Keratinocyte (primary cell): Measurements from ENCODE around the gene MARCHF2.

Experiments
- EZH2 ChIP-seq: IDR thresholded peaks from one replicate; pipeline ENCODE4 v1.6.1; 2012; ENCODE audit warnings: inconsistent platforms, mild to moderate bottlenecking, low read length, moderate library complexity
- TF ChIP-seq, protein P1 (sequence below), 3 experiments: IDR thresholded peaks in 1 of 3; conservative IDR thresholded peaks in 1 of 3; optimal IDR thresholded peaks in 1 of 3; 2 replicates in 2 of 3; 3 replicates in 1 of 3; pipeline versions ENCODE3 to v1.5.1; 2011; ENCODE audit warnings: low read length in 3 of 3, mild to moderate bottlenecking in 3 of 3, moderate library complexity in 2 of 3, control low read depth in 1 of 3, inconsistent platforms in 1 of 3; ENCODE audit not compliant: insufficient read depth in 2 of 3; ENCODE audit errors: extremely low read depth in 1 of 3

GRCh38 chr19:8452446-8453123, 39.5 kb downstream of the MARCHF2 start:
- TF ChIP-seq EZH2, result no peak
- TF ChIP-seq, protein P1, sequence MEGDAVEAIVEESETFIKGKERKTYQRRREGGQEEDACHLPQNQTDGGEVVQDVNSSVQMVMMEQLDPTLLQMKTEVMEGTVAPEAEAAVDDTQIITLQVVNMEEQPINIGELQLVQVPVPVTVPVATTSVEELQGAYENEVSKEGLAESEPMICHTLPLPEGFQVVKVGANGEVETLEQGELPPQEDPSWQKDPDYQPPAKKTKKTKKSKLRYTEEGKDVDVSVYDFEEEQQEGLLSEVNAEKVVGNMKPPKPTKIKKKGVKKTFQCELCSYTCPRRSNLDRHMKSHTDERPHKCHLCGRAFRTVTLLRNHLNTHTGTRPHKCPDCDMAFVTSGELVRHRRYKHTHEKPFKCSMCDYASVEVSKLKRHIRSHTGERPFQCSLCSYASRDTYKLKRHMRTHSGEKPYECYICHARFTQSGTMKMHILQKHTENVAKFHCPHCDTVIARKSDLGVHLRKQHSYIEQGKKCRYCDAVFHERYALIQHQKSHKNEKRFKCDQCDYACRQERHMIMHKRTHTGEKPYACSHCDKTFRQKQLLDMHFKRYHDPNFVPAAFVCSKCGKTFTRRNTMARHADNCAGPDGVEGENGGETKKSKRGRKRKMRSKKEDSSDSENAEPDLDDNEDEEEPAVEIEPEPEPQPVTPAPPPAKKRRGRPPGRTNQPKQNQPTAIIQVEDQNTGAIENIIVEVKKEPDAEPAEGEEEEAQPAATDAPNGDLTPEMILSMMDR (optimal IDR thresholded peaks at IDR 0.05 in 1 of 3, IDR thresholded peaks at IDR 0.05 in 1 of 3, conservative IDR thresholded peaks at IDR 0.05 in 1 of 3; ENCODE audit: extremely low read depth in 1 of 3, insufficient read depth in 2 of 3, low read length in 3 of 3), result no peak
